Adipocyte (in vitro differentiated cells): Measurements from ENCODE around the gene MYO7B.

Experiments
- DNase-seq: peaks from one replicate; pipeline ENCODE4 v3.0.0-alpha.2; 2015; ENCODE audit warnings: low read depth
- H3K27me3 ChIP-seq: replicated peaks from 2 replicates; pipeline ENCODE4 v1.7.0; 2013; ENCODE audit warnings: mild to moderate bottlenecking, low read length, moderate library complexity; ENCODE audit not compliant: control insufficient read depth, insufficient read depth
- H3K36me3 ChIP-seq: 2 replicates; pipeline ENCODE4 v1.7.0; 2013; ENCODE audit warnings: low read length, mild to moderate bottlenecking, moderate library complexity; ENCODE audit not compliant: control insufficient read depth, insufficient read depth, severe bottlenecking
- H3K4me1 ChIP-seq: 2 replicates; pipeline ENCODE4 v1.7.0; 2013; ENCODE audit warnings: mild to moderate bottlenecking, low read length, moderate library complexity; ENCODE audit not compliant: control insufficient read depth, insufficient read depth
- H3K4me3 ChIP-seq: 2 replicates; pipeline ENCODE4 v1.7.0; 2013; ENCODE audit warnings: mild to moderate bottlenecking, low read length, moderate library complexity
- H3K9ac ChIP-seq: 2 replicates; pipeline ENCODE4 v1.7.0; 2013; ENCODE audit warnings: mild to moderate bottlenecking, low read length, moderate library complexity
- H3K9me3 ChIP-seq: 2 replicates; pipeline ENCODE4 v1.7.0; 2013; ENCODE audit warnings: mild to moderate bottlenecking, low read length, moderate library complexity; ENCODE audit not compliant: control insufficient read depth

The MYO7B gene

DNA sequence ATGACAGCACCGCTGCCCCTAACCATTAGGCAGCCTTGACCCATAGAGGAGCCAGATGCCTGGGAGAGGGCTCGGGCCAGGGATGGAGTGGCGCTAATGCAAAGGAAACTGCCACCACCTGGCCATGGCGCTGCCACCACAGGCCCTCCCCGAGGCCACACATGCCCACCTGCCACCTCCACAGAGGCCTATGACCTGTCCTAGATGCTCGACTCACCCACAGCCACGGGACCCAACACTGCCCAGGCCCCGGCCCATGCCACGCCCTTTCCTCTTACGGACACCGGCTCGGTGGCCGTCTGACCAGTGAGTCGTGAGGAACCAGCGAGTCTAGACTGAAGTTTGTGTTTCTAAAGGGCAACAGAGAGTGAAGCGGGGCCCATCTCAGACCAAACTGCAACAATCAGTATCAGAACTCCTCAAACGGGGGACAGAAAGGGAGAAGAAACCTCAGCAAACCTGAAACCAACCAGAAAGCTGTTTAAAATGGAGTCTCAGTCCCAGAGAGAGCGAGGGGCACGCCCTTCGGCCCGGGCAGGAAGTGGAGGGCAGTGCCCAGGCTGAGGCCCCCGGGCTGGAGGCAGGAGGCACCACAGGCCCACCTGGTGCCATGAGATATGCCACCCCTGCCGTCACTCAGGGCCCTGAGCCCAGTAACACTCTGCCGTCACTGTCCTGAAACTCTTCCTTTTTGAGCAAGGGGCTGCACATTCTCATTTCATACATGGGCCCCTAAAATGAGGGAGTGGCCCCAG, 111.2 kb downstream of the MYO7B start:
- Histone ChIP-seq H3K4me1 (peaks cover 14% of the 10 kb centered on the region), H3K4me3 (no peak overlapping the region), H3K9me3 (no peaks in the 10 kb centered on the region), H3K36me3 (no peaks in the 10 kb centered on the region), H3K27me3 (no peaks in the 10 kb centered on the region), H3K9ac (no peak overlapping the region)
- no peak for DNase-seq

DNA sequence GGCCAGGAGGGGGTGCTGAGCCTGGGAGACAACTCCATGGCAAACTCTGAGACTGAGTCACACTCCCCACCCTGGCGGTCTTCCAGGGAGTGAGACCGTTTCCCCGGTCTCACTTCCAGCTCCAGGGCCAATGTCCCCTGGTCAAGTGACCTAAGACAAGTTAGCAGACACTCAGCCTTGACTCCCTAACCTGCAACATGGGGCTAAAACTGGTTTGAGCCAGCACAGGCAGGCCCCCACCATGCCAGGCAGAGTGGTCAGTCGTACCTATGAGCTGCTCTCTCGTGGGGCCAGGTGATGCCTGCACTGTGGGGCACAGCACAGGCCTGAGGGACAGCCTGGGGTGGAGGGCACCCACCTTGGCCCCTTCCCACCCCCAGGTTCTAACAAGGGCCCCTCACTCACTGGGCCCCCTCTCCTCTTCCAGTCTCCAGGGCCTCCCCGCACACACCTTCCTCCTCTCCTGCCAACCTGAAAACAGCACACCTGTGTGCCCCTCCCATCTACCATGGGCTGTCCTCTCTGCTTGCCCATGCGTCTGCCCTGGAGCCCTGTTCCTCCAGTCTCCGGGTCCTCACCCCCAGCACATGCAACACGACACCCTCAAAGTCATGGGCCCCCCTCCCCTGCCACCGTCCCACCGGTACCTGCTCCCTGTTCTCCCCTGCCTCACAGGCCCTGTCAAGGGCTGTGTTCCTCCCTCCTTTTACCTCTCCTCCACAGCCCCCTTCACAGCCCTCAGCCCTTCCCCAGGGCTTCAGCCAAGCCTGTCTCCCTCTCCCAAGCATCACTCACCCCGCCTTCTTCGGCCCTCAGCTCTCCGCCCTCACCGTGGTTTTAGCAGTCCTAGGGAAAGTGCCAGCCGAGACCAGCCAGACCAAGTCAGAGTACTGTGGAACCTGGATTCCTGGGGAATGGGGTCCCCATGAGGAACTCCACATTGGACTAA, 112.0 kb downstream of the MYO7B start:
- no peak overlapping the region for H3K4me3 ChIP-seq
- no peaks in the 10 kb centered on the region for H3K36me3 ChIP-seq
- H3K9ac ChIP-seq: no peak overlapping the region
- no peaks in the 10 kb centered on the region for H3K9me3 ChIP-seq
- H3K27me3 ChIP-seq: no peaks in the 10 kb centered on the region
- DNase-seq: peak; percentile 34
- peaks cover 14% of the 10 kb centered on the region for H3K4me1 ChIP-seq

DNA sequence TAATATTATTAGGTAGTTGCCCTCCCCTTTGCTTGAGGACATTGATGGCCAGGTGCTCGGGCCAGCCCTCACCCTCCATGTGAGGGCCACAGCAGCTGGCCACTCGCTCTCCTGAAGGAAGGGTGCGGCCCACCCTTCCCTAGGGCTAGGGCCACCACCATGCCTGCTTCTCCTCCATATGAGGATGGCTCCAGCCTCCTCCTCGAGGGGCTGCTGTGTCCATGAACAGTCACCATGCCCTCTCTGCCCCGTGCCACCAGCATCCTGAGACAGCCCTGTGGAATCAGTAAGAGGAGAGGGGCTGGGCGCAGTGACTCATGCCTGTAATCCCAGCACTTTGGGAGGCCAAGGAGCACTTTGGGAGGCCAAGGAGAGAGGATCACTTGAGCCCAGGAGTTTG, 112.8 kb downstream of the MYO7B start:
- peaks cover 14% of the 10 kb centered on the region for H3K4me1 ChIP-seq
- H3K27me3 ChIP-seq: no peaks in the 10 kb centered on the region
- no peaks in the 10 kb centered on the region for H3K36me3 ChIP-seq
- DNase-seq: no peak
- H3K4me3 ChIP-seq: no peak overlapping the region
- no peak overlapping the region for H3K9ac ChIP-seq
- no peaks in the 10 kb centered on the region for H3K9me3 ChIP-seq

DNA sequence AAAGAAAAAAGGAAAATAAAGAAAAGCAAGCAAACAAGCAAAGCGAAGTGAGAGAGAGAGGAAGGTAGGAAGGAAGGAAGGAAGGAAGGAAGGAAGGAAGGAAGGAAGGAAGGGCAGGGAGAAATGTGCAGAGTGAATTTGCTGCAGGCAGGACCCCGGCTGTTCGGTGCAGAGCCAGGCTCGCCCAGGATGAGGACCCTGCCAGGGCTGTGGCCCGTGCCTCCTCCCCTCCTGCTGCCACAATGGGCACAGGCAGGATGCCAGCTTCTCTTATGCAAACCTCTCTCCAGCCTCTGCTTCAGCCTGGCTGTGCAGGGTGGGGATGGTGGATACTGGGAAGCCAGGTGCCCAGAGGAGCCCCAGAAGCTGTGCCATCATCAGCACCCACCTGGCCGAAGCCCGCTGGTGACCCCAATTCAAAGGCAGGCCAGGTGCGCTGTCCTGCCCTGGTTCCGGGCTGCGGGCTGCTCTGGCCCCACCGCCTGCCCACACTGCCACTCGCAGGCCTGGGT, 113.7 kb downstream of the MYO7B start:
- H3K9ac ChIP-seq: peak overlapping the region; percentile 60
- DNase-seq: no peak
- H3K4me3 ChIP-seq: no peak overlapping the region
- H3K4me1 ChIP-seq: peaks cover 14% of the 10 kb centered on the region
- no peaks in the 10 kb centered on the region for H3K27me3 ChIP-seq
- no peaks in the 10 kb centered on the region for H3K36me3 ChIP-seq
- no peaks in the 10 kb centered on the region for H3K9me3 ChIP-seq

DNA sequence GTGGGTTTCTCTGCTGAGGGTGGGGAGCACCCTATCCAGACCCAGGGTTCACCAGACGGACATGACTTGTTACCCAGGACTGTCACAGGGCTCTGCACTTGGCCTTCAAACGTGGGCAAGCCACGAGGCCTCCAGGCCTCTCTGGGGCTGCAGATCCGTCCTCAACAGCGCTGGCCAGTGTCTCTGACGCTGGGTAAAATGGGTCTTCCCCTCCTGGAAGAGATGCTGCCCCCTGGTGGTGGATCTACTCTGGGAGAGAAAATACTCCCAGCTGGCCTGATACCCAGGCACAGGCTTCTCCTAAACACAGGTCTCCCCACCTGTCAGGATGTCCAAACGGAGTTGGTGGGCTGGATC, 114.2 kb downstream of the MYO7B start:
- no peak overlapping the region for H3K4me3 ChIP-seq
- H3K9ac ChIP-seq: peak overlapping the region; percentile 60
- H3K4me1 ChIP-seq: peaks cover 14% of the 10 kb centered on the region
- H3K36me3 ChIP-seq: peaks cover 3% of the 10 kb centered on the region
- H3K27me3 ChIP-seq: no peaks in the 10 kb centered on the region
- H3K9me3 ChIP-seq: no peaks in the 10 kb centered on the region
- DNase-seq: peak; percentile 96

DNA sequence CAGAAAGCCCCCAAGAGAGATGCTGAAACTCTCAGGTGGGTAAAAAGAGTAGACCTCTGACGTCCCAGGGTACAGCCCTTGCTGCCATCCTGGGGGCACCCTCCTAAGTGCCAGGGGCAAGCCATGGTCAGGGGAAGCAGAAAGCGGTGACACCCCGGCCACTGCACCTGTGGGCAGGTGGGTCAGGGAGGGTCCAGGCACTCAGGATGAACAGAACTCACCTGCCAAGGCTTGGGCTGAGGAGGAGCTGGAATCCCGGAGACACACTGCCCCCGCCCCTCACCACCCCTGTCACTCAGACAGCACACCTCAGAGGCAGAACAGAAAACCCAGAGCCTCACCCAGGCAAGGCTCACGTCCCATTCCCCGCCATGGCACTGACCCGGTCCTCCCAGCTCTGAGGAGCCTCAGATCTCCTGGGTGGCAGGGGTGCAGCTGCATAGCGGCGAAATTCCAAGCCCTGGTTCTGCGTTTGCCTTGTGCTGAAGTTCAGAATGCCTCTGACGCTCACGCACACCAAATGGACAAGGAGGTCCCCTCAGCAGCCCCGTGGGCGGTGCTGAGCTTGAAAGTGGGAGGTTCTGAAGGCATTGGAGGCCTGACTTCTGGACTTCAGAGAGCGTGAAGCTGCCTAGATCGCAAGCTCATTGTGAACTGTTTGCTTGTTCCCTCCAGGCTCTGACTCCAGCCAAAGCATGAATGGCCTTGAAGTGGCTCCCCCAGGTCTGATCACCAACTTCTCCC, 114.7 kb downstream of the MYO7B start:
- peaks cover 14% of the 10 kb centered on the region for H3K4me1 ChIP-seq
- H3K27me3 ChIP-seq: no peaks in the 10 kb centered on the region
- H3K9me3 ChIP-seq: no peaks in the 10 kb centered on the region
- peaks cover 4% of the 10 kb centered on the region for H3K36me3 ChIP-seq
- H3K9ac ChIP-seq: no peak overlapping the region
- H3K4me3 ChIP-seq: no peak overlapping the region
- DNase-seq: no peak

DNA sequence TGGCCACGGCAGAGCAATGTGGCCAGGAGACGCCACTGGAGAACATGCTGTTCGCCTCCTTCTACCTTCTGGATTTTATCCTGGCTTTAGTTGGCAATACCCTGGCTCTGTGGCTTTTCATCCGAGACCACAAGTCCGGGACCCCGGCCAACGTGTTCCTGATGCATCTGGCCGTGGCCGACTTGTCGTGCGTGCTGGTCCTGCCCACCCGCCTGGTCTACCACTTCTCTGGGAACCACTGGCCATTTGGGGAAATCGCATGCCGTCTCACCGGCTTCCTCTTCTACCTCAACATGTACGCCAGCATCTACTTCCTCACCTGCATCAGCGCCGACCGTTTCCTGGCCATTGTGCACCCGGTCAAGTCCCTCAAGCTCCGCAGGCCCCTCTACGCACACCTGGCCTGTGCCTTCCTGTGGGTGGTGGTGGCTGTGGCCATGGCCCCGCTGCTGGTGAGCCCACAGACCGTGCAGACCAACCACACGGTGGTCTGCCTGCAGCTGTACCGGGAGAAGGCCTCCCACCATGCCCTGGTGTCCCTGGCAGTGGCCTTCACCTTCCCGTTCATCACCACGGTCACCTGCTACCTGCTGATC, 115.4 kb downstream of the MYO7B start:
- Histone ChIP-seq H3K4me1 (peaks cover 14% of the 10 kb centered on the region), H3K4me3 (no peak overlapping the region), H3K36me3 (peaks cover 4% of the 10 kb centered on the region), H3K9ac (no peak overlapping the region), H3K9me3 (no peaks in the 10 kb centered on the region), H3K27me3 (no peaks in the 10 kb centered on the region)
- no peak for DNase-seq

DNA sequence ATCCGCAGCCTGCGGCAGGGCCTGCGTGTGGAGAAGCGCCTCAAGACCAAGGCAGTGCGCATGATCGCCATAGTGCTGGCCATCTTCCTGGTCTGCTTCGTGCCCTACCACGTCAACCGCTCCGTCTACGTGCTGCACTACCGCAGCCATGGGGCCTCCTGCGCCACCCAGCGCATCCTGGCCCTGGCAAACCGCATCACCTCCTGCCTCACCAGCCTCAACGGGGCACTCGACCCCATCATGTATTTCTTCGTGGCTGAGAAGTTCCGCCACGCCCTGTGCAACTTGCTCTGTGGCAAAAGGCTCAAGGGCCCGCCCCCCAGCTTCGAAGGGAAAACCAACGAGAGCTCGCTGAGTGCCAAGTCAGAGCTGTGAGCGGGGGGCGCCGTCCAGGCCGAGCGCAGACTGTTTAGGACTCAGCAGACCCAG, 115.9 kb downstream of the MYO7B start:
- Histone ChIP-seq H3K27me3 (no peaks in the 10 kb centered on the region), H3K4me1 (peaks cover 14% of the 10 kb centered on the region), H3K36me3 (peaks cover 4% of the 10 kb centered on the region), H3K9me3 (no peaks in the 10 kb centered on the region), H3K9ac (no peak overlapping the region), H3K4me3 (no peak overlapping the region)
- DNase-seq: no peak

DNA sequence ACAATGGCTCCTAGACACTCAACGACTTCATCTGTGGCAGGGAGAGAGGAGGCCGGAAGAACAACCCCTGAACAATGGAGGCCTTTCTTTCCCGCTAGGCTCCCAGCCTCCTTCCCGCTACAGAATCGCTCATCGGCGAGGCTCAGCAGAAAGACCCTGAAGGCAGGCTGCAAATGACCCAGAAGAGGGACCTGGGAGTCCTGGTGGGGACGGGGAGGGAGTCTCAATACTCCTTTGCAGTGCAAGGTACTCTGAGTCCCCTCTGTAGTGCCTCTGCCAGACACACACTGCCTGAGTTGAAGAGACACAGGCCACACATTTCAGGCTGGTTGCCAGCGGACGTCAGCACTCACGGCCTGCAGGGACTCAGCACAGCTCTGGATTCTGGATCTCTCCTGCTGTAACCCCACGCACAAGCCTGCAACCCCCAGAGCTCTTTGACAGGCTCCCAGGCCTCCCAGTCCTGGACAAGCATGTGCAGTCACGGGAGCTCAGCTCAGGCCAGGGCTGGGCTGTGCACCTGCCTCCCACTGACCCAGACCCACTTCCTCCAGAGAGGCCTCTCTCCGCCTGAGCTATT, 116.6 kb downstream of the MYO7B start:
- H3K4me3 ChIP-seq: no peak overlapping the region
- H3K9me3 ChIP-seq: no peaks in the 10 kb centered on the region
- H3K27me3 ChIP-seq: no peaks in the 10 kb centered on the region
- peaks cover 9% of the 10 kb centered on the region for H3K4me1 ChIP-seq
- H3K36me3 ChIP-seq: peaks cover 4% of the 10 kb centered on the region
- no peak overlapping the region for H3K9ac ChIP-seq
- DNase-seq: no peak

DNA sequence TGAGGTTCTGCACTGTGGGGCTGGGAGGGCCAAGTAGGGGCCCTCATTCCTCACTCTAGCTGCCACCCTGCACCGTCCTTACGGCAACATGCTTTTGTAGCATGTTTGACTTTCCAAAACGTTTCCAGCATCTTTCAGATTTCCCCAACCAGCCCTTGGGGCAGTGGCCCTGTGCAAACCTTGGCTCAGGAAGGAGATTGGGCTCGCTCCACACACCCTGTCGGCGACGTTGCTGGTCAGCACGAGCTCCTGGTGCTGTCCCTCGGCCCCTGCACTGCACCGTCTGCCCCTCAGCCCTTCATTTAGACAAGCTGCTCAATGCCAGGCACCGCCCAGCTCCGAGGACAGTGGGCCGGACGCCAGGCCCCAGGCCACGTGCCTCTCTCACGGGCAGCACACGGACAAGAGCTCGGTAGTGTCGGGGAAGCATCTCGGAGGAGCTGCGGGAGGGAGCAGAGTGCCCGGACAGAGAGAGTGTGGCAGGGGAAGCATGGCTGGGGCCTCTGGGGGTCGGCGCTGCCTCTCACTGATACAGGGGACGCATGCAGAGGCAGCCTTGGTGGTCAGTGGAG, 117.4 kb downstream of the MYO7B start:
- Histone ChIP-seq H3K36me3 (peaks cover 4% of the 10 kb centered on the region), H3K4me1 (peaks cover 6% of the 10 kb centered on the region), H3K9ac (no peak overlapping the region), H3K9me3 (no peaks in the 10 kb centered on the region), H3K27me3 (no peaks in the 10 kb centered on the region), H3K4me3 (no peak overlapping the region)
- no peak for DNase-seq
